ENCODE results near the gene ZC3H4. TPM values are rescaled to one million over a fixed set of nuclear protein-coding genes. Genes with fewer than 3 reads are reported as not detected.

ZC3H4 gene
- total RNA-seq, 1 experiment from 2014 or later: 42.7 TPM

GRCh38 chr19:47144630-47145029, 31.1 kb upstream of the ZC3H4 start:
- no TSS peak for BruUV-seq (replicated peaks)
- Histone ChIP-seq H3K27ac (ENCODE audit: low read length) (no peak overlapping the region), H3K9me3 (ENCODE audit: control insufficient read depth, insufficient read depth, low read depth, low read length) (no peaks in the 10 kb centered on the region), H3K36me3 (ENCODE audit: control insufficient read depth, insufficient read depth, low read length) (peaks cover 3% of the 10 kb centered on the region; the same call in 1 of the 2 replicates), H3K4me1 (ENCODE audit: control insufficient read depth, insufficient read depth, low read length) (peaks cover 6% of the 10 kb centered on the region), H3K27me3 (ENCODE audit: control insufficient read depth, insufficient read depth, low read length) (no peaks in the 10 kb centered on the region), H3K4me3 (ENCODE audit: low read depth in 2 of 2, low read length in 2 of 2) (no peak overlapping the region)
- intact Hi-C loops (cut with micrococcal nuclease; ENCODE audit: unreplicated experiment) (loop anchor here (5.0 kb wide), 1 partner anchor 103 kb away; no protein-coding TSS in a partner anchor), in situ Hi-C loops (cut with HindIII; ENCODE audit: low pct_unique_long_range_greater_than_20kb, low sequenced_read_pairs) (no loop called here)
- TF ChIP-seq SIN3A (IDR thresholded peaks at IDR 0.05; ENCODE audit: borderline replicate concordance, insufficient read depth, low read depth, low read length) (no peak), POLR2AphosphoS5 (IDR thresholded peaks at IDR 0.05; ENCODE audit: low read depth, low read length) (no peak)
- ATAC-seq: no peak
- no peak for DNase-seq (ENCODE audit: low read depth, low spot score)
- ChIA-PET POLR2A (interaction anchor here (0.6 kb wide), 1 partner anchor 27 kb away, joined by 5 read pairs; no protein-coding TSS in a partner anchor), CTCF (no interaction called here)

DNA sequence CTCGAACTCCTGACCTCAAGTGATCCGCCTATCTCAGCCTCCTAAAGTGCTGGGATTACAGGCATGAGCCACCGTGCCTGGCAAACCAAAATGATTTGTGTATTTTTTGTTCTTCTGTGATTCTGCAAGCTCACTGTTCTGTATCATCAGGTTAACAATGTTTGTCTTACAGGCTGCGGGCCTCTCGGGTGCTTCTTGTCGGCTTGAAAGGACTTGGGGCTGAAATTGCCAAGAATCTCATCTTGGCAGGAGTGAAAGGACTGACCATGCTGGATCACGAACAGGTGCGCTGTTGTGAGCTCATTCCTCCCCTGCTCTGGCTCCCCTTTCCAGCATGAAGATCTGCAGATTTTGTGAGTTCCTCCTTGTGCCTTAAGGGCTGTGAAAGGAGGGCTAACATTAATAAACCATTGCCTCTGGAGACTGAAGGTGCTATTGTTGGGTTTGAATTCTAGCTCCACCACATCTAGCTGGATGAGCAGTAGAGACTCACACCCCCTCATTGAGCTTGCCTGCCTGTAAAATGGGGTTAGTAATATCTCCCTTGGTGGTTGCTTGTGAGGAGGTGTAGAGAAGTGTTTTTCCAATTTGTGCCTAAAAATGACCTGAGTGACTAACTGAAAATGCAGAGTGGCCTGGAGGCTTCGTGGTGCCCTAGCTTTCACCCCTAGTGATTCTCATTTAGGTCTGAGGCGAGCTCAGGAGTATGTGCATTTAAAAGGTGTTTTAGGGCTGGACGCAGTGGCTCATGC, 29.9 kb upstream of the ZC3H4 start:
- Histone ChIP-seq H3K27ac (ENCODE audit: low read length) (no peak overlapping the region), H3K9me3 (ENCODE audit: control insufficient read depth, insufficient read depth, low read depth, low read length) (no peaks in the 10 kb centered on the region), H3K27me3 (ENCODE audit: control insufficient read depth, insufficient read depth, low read length) (no peaks in the 10 kb centered on the region), H3K4me1 (ENCODE audit: control insufficient read depth, insufficient read depth, low read length) (peaks cover 6% of the 10 kb centered on the region), H3K4me3 (ENCODE audit: low read depth in 2 of 2, low read length in 2 of 2) (no peak overlapping the region), H3K36me3 (ENCODE audit: control insufficient read depth, insufficient read depth, low read length) (peaks cover 3% of the 10 kb centered on the region; the same call in 1 of the 2 replicates)
- ChIA-PET POLR2A (no interaction called here), CTCF (no interaction called here)
- BruUV-seq (replicated peaks): no TSS peak
- in situ Hi-C loops (cut with HindIII; ENCODE audit: low pct_unique_long_range_greater_than_20kb, low sequenced_read_pairs): no loop called here
- DNase-seq (ENCODE audit: low read depth, low spot score) (no peak), ATAC-seq (no peak)
- intact Hi-C loops (cut with micrococcal nuclease; ENCODE audit: unreplicated experiment): no loop called here
- TF ChIP-seq REST (IDR thresholded peaks at IDR 0.05; ENCODE audit: insufficient read depth in 1 of 2, low read depth in 2 of 2, low read length in 1 of 2) (no peak), CTCF (IDR thresholded peaks at IDR 0.05) (no peak), POLR2AphosphoS5 (IDR thresholded peaks at IDR 0.05; ENCODE audit: low read depth, low read length) (no peak), SIN3A (IDR thresholded peaks at IDR 0.05; ENCODE audit: borderline replicate concordance, insufficient read depth, low read depth, low read length) (no peak), TCF7L2 (IDR thresholded peaks at IDR 0.05; ENCODE audit: low read depth, low read length) (no peak)

- no peak for ATAC-seq
These were observed 29.2 kb upstream of the ZC3H4 start for GRCh38 chr19:47142779-47143178.

More at GRCh38 chr19:47142779-47143178, 29.2 kb upstream of the ZC3H4 start:
- no peak overlapping the region for H3K27ac ChIP-seq (ENCODE audit: low read length)
- BruUV-seq (replicated peaks): no TSS peak
- no peaks in the 10 kb centered on the region for H3K27me3 ChIP-seq (ENCODE audit: control insufficient read depth, insufficient read depth, low read length)
- ChIA-PET POLR2A (no interaction called here), CTCF (no interaction called here)
- in situ Hi-C loops (cut with HindIII; ENCODE audit: low pct_unique_long_range_greater_than_20kb, low sequenced_read_pairs) (no loop called here), intact Hi-C loops (cut with micrococcal nuclease; ENCODE audit: unreplicated experiment) (no loop called here)
- no peak for TF ChIP-seq REST (IDR thresholded peaks at IDR 0.05; ENCODE audit: insufficient read depth in 1 of 2, low read depth in 2 of 2, low read length in 1 of 2)
- TF ChIP-seq CTCF (IDR thresholded peaks at IDR 0.05): no peak
- no peak for TF ChIP-seq POLR2AphosphoS5 (IDR thresholded peaks at IDR 0.05; ENCODE audit: low read depth, low read length)
- TF ChIP-seq TCF7L2 (IDR thresholded peaks at IDR 0.05; ENCODE audit: low read depth, low read length): no peak
- no peak for TF ChIP-seq SIN3A (IDR thresholded peaks at IDR 0.05; ENCODE audit: borderline replicate concordance, insufficient read depth, low read depth, low read length)
- H3K36me3 ChIP-seq (ENCODE audit: control insufficient read depth, insufficient read depth, low read length): no peaks in the 10 kb centered on the region; the same call in 1 of the 2 replicates
- H3K4me1 ChIP-seq (ENCODE audit: control insufficient read depth, insufficient read depth, low read length): peaks cover 6% of the 10 kb centered on the region
- DNase-seq (ENCODE audit: low read depth, low spot score): no peak
- H3K4me3 ChIP-seq (ENCODE audit: low read depth in 2 of 2, low read length in 2 of 2): no peak overlapping the region
- H3K9me3 ChIP-seq (ENCODE audit: control insufficient read depth, insufficient read depth, low read depth, low read length): no peaks in the 10 kb centered on the region
